ENCODE data around the gene ACSBG1. TPM values are rescaled to one million over a fixed set of nuclear protein-coding genes. Genes with fewer than 3 reads are reported as not detected.

ACSBG1 gene, protein sequence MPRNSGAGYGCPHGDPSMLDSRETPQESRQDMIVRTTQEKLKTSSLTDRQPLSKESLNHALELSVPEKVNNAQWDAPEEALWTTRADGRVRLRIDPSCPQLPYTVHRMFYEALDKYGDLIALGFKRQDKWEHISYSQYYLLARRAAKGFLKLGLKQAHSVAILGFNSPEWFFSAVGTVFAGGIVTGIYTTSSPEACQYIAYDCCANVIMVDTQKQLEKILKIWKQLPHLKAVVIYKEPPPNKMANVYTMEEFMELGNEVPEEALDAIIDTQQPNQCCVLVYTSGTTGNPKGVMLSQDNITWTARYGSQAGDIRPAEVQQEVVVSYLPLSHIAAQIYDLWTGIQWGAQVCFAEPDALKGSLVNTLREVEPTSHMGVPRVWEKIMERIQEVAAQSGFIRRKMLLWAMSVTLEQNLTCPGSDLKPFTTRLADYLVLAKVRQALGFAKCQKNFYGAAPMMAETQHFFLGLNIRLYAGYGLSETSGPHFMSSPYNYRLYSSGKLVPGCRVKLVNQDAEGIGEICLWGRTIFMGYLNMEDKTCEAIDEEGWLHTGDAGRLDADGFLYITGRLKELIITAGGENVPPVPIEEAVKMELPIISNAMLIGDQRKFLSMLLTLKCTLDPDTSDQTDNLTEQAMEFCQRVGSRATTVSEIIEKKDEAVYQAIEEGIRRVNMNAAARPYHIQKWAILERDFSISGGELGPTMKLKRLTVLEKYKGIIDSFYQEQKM
- under 0.01 TPM for total RNA-seq

DNA sequence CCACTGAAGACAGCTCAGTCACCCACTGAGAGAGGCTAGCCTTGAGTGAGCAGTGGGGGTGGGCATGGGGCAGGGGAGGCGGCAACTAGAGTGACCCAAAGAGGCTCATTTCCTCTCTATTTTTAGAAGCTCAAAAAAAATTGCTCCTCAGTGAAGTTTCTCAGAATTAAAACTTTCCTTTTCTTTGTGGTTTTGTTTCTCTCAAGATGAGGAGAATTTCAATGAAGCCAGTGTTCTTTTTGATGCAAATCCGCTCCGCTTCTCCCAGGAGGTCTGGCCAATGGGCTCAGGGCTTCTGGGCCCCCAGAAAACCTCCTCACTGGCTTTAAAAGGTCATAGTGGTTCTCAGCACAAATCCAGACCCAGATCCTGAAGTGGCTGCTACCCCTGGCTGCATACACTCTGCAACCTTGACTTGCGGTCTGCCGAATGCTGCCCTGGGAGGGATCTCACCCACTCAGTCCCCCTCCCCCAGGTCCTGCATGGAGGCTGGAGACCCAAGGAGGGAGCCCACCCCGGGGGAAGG lies at the start of gene ACSBG1:
Gene ACSBG1 (minus strand): TSS at position 51 of the 526 bp plus-strand sequence. CDS start 64 bp downstream, outside the sequence.
- Histone ChIP-seq H3K9me3 (ENCODE audit: control insufficient read depth in 3 of 3, low read length in 3 of 3) (no peaks in the 10 kb centered on the region), H3K36me3 (ENCODE audit: control insufficient read depth in 3 of 3, insufficient read depth in 3 of 3, low read length in 3 of 3) (no peaks in the 10 kb centered on the region), H3K4me1 (ENCODE audit: control insufficient read depth in 3 of 3, insufficient read depth in 3 of 3, low read length in 3 of 3) (peaks cover 0 to under 1% (median under 1%) of the 10 kb centered on the region in 3 donors), H3K27ac (ENCODE audit: low read depth, low read length) (no peak within 1 kb of the TSS), H3K9ac (ENCODE audit: low read depth in 1 of 3, low read length in 3 of 3) (no peak within 1 kb of the TSS), H3K4me3 (ENCODE audit: low read length in 3 of 3) (no peak within 1 kb of the TSS), H3K27me3 (ENCODE audit: control insufficient read depth in 3 of 3, insufficient read depth in 3 of 3, low read length in 3 of 3) (peaks cover 0 to 3% (median 0%) of the 10 kb centered on the region in 3 donors)

GRCh38 chr15:78282324-78282723 lies 48.0 kb upstream of the ACSBG1 start:
- Histone ChIP-seq H3K4me1 (ENCODE audit: control insufficient read depth in 3 of 3, insufficient read depth in 3 of 3, low read length in 3 of 3) (peaks cover 0 to 3% (median 0%) of the 10 kb centered on the region in 3 donors), H3K36me3 (ENCODE audit: control insufficient read depth in 3 of 3, insufficient read depth in 3 of 3, low read length in 3 of 3) (peaks cover 68 to 77% (median 69%) of the 10 kb centered on the region in 3 donors), H3K27me3 (ENCODE audit: control insufficient read depth in 3 of 3, insufficient read depth in 3 of 3, low read length in 3 of 3) (no peaks in the 10 kb centered on the region), H3K27ac (ENCODE audit: low read depth, low read length) (no peak overlapping the region), H3K9ac (ENCODE audit: low read depth in 1 of 3, low read length in 3 of 3) (no peak overlapping the region), H3K9me3 (ENCODE audit: control insufficient read depth in 3 of 3, low read length in 3 of 3) (no peaks in the 10 kb centered on the region), H3K4me3 (ENCODE audit: low read length in 3 of 3) (no peak overlapping the region)

DNA sequence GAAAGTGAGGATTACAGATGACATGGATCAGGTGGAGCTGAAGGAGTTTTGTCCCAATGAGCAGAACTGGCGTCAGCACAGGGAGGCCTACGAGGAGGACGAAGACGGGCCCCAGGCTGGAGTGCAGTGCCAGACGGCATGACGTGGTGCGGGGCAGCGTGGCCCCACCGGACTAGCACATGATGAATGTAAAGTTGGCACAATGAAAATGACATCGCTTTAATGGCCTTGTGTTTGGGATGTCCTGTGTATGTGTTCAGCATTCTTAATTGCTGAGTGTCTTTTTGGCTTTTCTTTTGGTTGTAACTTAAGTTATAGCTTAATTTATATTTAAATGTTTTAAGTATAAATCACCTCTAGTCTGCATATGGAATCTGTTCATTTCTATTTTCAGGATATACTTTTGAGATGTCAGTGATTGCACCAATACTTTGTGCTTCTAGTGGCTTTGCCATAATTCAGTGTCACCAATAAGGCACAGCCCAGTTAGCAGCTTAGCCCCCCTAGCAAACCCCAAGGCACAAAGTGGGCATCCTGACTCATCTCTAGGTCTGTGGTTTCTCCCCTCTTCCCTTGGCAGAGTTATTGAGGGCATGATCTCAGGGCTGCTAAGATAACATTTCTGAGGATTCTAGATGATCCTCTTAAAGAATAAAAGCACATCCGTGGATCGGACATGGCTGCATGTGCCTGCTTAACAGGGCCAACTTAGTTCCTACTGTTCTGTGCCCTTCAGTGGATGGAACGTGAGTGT lies 46.1 kb upstream of the ACSBG1 start:
- H3K4me3 ChIP-seq (ENCODE audit: low read length in 3 of 3), result no peak overlapping the region
- H3K27me3 ChIP-seq (ENCODE audit: control insufficient read depth in 3 of 3, insufficient read depth in 3 of 3, low read length in 3 of 3), result no peaks in the 10 kb centered on the region
- peak overlapping the region in 2 of 3 donors; percentile 9 to 46 for H3K9ac ChIP-seq (ENCODE audit: low read depth in 1 of 3, low read length in 3 of 3)
- no peaks in the 10 kb centered on the region for H3K9me3 ChIP-seq (ENCODE audit: control insufficient read depth in 3 of 3, low read length in 3 of 3)
- peaks cover 0 to 3% (median 2%) of the 10 kb centered on the region in 3 donors for H3K4me1 ChIP-seq (ENCODE audit: control insufficient read depth in 3 of 3, insufficient read depth in 3 of 3, low read length in 3 of 3)
- H3K27ac ChIP-seq (ENCODE audit: low read depth, low read length), result no peak overlapping the region
- H3K36me3 ChIP-seq (ENCODE audit: control insufficient read depth in 3 of 3, insufficient read depth in 3 of 3, low read length in 3 of 3), result peaks cover 63 to 81% (median 67%) of the 10 kb centered on the region in 3 donors

GRCh38 chr15:78276064-78276943 lies 41.9 kb upstream of the ACSBG1 start:
- Histone ChIP-seq H3K27ac (ENCODE audit: low read depth, low read length) (peak overlapping the region; percentile 28), H3K4me1 (ENCODE audit: control insufficient read depth in 3 of 3, insufficient read depth in 3 of 3, low read length in 3 of 3) (peaks cover 0 to 4% (median 0%) of the 10 kb centered on the region in 3 donors), H3K36me3 (ENCODE audit: control insufficient read depth in 3 of 3, insufficient read depth in 3 of 3, low read length in 3 of 3) (peaks cover 52 to 75% (median 62%) of the 10 kb centered on the region in 3 donors), H3K9me3 (ENCODE audit: control insufficient read depth in 3 of 3, low read length in 3 of 3) (no peaks in the 10 kb centered on the region), H3K9ac (ENCODE audit: low read depth in 1 of 3, low read length in 3 of 3) (peak overlapping the region in 1 of 3 donors; percentile 2), H3K27me3 (ENCODE audit: control insufficient read depth in 3 of 3, insufficient read depth in 3 of 3, low read length in 3 of 3) (no peaks in the 10 kb centered on the region), H3K4me3 (ENCODE audit: low read length in 3 of 3) (no peak overlapping the region)

DNA sequence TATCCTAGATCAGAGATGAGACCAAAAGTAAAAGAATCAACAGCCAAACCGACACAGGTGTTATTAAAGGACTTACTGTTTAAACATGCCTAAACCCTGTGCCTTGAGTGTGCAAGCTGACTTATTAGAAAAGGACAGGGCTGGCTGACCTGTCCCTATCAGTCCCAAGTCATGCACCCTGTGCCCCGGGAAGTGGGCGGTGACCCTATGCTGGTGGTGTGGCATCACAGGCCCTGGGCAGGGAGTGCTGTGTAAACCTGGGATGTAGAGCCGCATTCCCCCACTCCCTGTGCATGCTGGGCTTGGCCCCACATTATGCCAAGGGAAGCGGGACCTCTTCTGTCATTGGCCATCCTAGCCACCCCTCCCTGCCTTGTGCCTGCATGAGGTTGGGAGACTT lies 40.6 kb upstream of the ACSBG1 start:
- Histone ChIP-seq H3K36me3 (ENCODE audit: control insufficient read depth in 3 of 3, insufficient read depth in 3 of 3, low read length in 3 of 3) (peaks cover 43 to 67% (median 57%) of the 10 kb centered on the region in 3 donors), H3K9ac (ENCODE audit: low read depth in 1 of 3, low read length in 3 of 3) (peak overlapping the region in 1 of 3 donors; percentile 4)

DNA sequence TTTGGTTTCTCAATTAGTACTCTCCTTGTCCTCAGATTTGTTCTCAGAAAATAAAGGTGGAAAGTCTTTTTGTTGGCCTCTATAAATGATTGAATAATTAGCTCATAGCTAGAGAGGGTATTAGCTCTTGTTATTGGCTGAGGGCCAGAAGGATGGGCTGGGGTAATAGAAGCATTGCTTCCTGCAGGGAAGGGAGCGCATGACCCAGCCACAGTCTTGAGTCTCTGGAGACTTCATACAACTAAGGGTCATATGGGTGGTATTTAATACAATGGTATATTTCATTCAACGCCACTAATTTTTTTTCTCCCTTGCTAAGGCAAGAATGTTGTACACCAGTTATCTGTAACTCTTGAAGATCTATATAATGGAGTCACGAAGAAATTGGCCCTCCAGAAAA lies 38.4 kb upstream of the ACSBG1 start:
- H3K27ac ChIP-seq (ENCODE audit: low read depth, low read length), result no peak overlapping the region
- no peak overlapping the region for H3K9ac ChIP-seq (ENCODE audit: low read depth in 1 of 3, low read length in 3 of 3)
- no peak overlapping the region for H3K4me3 ChIP-seq (ENCODE audit: low read length in 3 of 3)
- H3K4me1 ChIP-seq (ENCODE audit: control insufficient read depth in 3 of 3, insufficient read depth in 3 of 3, low read length in 3 of 3), result peaks cover 9 to 28% (median 18%) of the 10 kb centered on the region in 3 donors
- H3K9me3 ChIP-seq (ENCODE audit: control insufficient read depth in 3 of 3, low read length in 3 of 3), result no peaks in the 10 kb centered on the region
- peaks cover 31 to 51% (median 44%) of the 10 kb centered on the region in 3 donors for H3K36me3 ChIP-seq (ENCODE audit: control insufficient read depth in 3 of 3, insufficient read depth in 3 of 3, low read length in 3 of 3)
- H3K27me3 ChIP-seq (ENCODE audit: control insufficient read depth in 3 of 3, insufficient read depth in 3 of 3, low read length in 3 of 3), result no peaks in the 10 kb centered on the region

More for the DNA sequence above, 40.6 kb upstream of the ACSBG1 start:
- H3K9me3 ChIP-seq (ENCODE audit: control insufficient read depth in 3 of 3, low read length in 3 of 3), result no peaks in the 10 kb centered on the region
- no peak overlapping the region for H3K4me3 ChIP-seq (ENCODE audit: low read length in 3 of 3)
- H3K27ac ChIP-seq (ENCODE audit: low read depth, low read length), result no peak overlapping the region
- peaks cover 0 to 13% (median 2%) of the 10 kb centered on the region in 3 donors for H3K4me1 ChIP-seq (ENCODE audit: control insufficient read depth in 3 of 3, insufficient read depth in 3 of 3, low read length in 3 of 3)
- H3K27me3 ChIP-seq (ENCODE audit: control insufficient read depth in 3 of 3, insufficient read depth in 3 of 3, low read length in 3 of 3), result no peaks in the 10 kb centered on the region

- no peak overlapping the region for H3K27ac ChIP-seq (ENCODE audit: low read depth, low read length)
- no peak overlapping the region for H3K4me3 ChIP-seq (ENCODE audit: low read length in 3 of 3)
- no peak overlapping the region for H3K9ac ChIP-seq (ENCODE audit: low read depth in 1 of 3, low read length in 3 of 3)
- H3K36me3 ChIP-seq (ENCODE audit: control insufficient read depth in 3 of 3, insufficient read depth in 3 of 3, low read length in 3 of 3), result peaks cover 31 to 46% (median 41%) of the 10 kb centered on the region in 3 donors
- no peaks in the 10 kb centered on the region for H3K9me3 ChIP-seq (ENCODE audit: control insufficient read depth in 3 of 3, low read length in 3 of 3)
- peaks cover 13 to 32% (median 20%) of the 10 kb centered on the region in 3 donors for H3K4me1 ChIP-seq (ENCODE audit: control insufficient read depth in 3 of 3, insufficient read depth in 3 of 3, low read length in 3 of 3)
- H3K27me3 ChIP-seq (ENCODE audit: control insufficient read depth in 3 of 3, insufficient read depth in 3 of 3, low read length in 3 of 3), result no peaks in the 10 kb centered on the region
Measured at GRCh38 chr15:78272316-78272715, 38.0 kb upstream of the ACSBG1 start.

- Histone ChIP-seq H3K27me3 (ENCODE audit: control insufficient read depth in 3 of 3, insufficient read depth in 3 of 3, low read length in 3 of 3) (no peaks in the 10 kb centered on the region), H3K9ac (ENCODE audit: low read depth in 1 of 3, low read length in 3 of 3) (peak overlapping the region; percentile 80 to 90 (median 83)), H3K4me3 (ENCODE audit: low read length in 3 of 3) (peak overlapping the region; percentile 63 to 68 (median 65)), H3K27ac (ENCODE audit: low read depth, low read length) (peak overlapping the region; percentile 95), H3K36me3 (ENCODE audit: control insufficient read depth in 3 of 3, insufficient read depth in 3 of 3, low read length in 3 of 3) (peaks cover 4 to 9% (median 8%) of the 10 kb centered on the region in 3 donors), H3K4me1 (ENCODE audit: control insufficient read depth in 3 of 3, insufficient read depth in 3 of 3, low read length in 3 of 3) (peaks cover 34 to 55% (median 38%) of the 10 kb centered on the region in 3 donors), H3K9me3 (ENCODE audit: control insufficient read depth in 3 of 3, low read length in 3 of 3) (no peaks in the 10 kb centered on the region)
Measured at GRCh38 chr15:78266806-78267205, 32.4 kb upstream of the ACSBG1 start.

Data from skeletal muscle tissue (tissue), 4 donors.